Islet of Langerhans (tissue), 1 donor: Measurements from ENCODE around the gene ANKMY1.

ENCODE experiments used
- FAIRE-seq: peaks from one replicate; lab custom pipeline; 2011; peaks lifted over from hg19 to GRCh38; lab: Jason Lieb, UNC

ANKMY1 gene

DNA sequence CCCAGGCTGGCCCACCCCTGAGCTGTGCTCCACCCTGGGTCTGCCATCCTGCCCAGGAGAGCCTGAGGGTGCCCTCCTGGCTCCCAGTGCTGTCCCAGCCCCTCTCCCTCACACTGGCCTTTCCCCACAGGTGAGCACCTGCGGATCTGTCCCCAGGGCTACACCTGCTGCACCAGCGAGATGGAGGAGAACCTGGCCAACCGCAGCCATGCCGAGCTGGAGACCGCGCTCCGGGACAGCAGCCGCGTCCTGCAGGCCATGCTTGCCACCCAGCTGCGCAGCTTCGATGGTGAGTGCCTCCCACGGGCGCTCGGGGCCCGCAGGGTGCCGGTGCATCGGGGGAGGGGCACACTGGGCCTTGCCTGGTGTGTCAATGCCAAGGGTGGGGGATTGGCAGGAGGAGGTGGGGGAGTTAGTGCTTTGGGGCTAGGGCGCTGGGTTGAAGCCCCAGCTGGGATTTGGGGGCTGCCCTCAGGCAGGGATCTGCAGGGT, 98.8 kb downstream of the ANKMY1 start:
- no peak for FAIRE-seq

DNA sequence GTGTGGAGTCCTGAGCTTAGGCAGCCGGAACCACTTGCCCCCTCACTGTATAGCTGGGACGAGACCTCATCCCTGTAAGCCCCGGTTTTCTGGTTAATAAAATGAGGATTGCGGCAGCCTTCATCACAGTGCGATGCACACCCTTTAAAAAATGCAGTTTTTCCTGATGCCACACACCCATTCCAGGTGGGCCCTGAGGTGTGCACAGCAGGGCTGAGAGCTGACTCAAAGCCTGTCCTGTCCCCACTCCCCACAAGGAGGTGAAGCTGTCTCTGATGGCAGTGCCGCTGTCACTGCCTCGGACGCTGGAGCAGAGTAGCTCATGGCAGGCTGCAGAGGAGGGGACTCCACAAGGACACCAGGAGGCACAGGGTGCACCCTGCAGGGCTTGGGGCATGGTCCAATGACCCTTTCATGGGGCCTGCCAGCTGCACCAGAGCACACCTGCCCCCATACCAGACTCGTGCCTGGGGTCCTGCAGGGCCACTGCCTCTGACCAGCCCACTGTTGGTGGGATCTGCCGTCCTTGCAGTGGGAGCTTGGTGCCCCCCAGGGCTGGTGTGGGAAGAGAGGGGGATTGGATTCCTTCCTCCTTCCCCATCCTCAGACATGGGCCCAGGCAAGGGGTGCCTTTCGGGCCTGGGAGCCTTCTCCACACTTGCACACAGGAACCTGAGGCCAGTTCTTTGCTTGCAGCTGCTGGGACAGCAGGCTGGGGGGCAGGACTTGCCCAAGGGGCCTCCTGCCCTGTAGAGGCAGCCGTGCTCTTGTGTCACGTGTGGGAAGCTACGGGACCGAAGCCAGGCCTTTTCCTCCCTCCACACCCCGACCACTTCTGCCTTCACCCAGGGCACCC, 99.5 kb downstream of the ANKMY1 start:
- no peak for FAIRE-seq

DNA sequence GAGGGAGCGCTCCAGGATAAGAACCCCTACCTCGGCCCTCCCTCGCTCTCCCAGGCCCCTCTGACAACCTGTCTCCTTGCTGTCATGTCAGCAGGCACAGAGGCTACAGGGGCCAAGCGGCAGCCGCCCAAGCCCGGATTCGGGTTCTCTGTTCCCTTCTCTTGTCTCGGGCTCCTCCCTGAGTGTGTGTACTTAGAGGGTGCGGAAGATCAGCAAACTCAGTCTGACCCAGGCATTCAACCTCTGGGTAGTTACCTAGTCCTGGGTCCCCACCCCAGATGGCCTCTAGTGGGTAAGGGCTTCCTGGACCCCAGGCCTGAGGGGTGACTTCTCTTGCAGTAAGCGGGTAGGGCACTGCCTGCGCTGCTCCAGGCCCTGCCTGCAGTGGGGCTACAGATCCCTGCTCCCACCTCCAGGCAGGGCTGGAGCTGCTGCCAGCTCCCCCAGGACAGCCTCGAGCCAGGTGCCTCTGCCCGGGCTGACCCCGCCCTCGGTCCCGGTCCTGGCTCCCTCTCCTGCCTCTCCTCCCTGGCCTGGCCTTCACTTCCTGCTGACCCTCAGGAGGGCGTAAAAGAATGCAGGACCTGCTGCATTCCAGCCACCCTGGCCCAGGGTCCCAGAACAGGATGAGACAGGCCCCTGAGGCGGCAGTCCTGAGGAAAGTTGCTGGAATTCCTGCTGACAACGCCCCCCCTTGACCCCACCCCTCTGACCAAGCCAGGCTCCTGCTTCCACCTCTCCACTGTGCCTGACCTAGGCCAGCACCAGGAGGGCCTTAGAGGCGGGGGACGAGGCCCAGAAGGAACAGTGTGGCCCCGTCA, 100.4 kb downstream of the ANKMY1 start:
- FAIRE-seq: no peak

DNA sequence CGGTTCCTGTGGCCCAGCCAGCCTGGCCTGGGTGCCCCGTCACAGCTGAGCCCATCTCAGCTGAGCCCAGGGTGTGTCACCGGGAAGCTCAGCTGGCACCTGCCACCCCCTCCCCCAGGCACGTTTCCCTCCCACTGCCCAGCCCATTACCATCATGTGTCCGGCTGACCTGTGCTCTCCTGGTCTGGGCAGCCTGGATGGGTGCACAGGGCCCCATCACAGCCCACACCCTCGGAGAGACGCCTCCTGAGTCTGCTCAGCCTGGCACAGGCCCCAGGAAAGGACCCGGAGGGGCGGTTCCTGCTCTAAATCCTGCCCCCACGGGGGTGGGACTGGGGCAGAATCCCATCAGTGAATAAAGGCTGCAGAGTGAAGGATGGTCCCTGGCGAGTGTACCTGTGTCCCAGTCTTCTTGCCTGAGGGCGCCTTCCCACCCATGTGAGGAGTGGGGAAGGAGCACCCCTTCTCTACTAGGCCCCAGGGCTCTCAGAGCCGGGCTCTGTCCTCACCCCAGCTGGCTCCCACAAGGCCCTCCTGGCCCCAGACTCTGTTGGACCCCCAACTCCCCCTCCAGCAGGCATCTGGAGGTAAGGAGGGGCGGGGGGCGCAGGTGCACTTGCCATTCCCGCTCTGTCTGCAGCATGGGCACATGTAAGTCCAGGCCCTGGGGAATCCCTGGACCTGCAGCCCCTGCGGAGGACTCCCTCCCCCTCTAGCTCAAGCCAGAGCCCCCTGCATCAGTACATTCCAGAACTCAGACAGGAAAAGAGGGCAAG, 101.2 kb downstream of the ANKMY1 start:
- FAIRE-seq: no peak

DNA sequence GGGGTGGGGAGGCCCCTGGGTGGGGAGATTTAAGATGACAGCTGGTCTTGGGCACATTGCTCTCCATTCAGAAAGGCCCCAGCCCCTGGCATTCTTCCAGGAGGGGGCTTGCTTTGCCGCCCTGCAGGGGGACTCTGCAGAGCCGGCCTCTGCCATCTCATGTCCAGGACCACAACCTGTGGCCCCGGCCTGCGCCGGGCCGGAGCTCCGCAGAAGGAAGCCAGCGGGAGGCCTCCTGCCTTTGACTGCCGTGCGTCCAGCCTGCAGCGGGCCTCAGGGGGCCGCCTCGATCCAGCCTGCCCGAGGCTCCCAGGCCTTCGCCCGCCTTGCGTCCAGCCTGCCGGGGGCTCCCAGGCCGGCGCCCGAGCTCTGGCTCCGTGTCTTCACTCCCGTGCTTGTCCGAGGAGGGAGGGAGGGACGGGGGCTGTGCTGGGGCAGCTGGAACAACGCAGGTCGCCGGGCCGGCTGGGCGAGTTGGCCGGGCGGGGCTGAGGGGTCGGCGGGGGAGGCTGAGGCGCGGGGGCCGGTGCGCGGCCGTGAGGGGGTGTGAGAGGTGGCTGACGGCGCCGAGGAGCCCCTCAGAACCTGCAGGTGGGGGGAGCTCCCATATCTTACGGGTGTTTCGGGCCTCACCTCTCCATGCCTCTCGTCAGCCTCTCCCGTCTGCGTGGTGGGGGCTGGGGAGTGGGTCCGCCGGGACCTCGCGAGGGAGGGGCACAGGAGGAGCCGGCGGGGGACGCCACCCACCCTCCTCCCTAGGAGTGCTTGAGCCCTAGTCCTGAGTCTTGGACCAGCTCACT, 101.9 kb downstream of the ANKMY1 start:
- no peak for FAIRE-seq

DNA sequence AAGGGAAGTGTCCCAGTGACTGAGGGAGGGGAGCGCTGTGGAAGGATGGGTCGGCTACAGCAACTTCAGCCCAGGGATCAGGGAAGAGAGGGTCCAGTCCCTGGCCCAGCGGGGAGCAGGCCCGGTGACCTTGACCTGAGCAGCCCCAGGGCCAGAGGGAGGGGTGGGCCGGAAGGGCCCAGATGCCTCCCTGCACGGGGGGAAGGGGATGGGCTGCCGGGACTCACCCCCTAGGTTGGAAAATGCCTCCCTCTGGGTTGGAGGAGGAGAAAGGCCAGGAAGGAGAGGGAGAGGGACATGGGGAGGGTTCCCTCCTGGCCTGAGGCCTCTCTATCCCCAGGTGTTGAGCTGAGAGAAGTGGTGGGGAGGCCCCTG, 102.5 kb downstream of the ANKMY1 start:
- no peak for FAIRE-seq

DNA sequence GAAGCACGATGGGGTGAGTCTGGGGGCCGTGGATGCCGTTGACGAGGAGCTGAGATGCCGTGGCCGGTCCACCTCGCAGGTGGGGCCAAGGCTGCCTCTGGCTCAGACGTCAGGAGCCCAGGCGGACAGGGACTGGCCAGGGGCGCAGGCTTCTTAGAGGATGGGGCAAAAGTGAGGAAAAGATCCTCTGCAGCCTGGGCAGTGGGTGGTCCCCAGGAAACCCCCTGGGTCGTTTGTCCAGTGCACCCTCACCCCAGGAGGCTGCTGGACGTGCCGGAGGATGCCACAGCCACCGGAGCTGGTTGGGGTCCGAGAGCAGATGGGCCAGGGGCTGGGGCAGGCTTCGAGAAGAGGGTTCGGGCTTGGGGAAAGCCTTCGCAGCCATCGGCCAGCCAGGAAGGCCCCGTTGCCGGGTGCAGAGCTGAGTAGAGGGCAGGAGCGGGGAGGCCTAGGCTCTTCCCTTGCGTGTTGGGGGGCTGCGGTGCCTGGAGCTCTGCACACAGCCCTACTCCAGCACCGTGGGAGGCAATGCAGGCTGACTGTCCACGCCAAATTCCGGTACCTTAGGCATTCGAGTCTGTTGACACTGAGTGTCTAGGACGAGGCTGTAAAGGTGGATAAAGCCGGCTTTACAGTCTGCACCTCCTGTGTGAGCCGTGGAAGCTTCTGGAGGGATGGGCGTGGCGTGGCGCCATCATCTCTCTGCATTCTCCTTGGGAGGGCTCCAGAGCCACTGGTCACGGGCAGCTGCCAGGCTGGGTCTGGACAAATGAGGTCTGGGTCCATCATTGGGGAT, 103.5 kb downstream of the ANKMY1 start:
- FAIRE-seq: no peak

DNA sequence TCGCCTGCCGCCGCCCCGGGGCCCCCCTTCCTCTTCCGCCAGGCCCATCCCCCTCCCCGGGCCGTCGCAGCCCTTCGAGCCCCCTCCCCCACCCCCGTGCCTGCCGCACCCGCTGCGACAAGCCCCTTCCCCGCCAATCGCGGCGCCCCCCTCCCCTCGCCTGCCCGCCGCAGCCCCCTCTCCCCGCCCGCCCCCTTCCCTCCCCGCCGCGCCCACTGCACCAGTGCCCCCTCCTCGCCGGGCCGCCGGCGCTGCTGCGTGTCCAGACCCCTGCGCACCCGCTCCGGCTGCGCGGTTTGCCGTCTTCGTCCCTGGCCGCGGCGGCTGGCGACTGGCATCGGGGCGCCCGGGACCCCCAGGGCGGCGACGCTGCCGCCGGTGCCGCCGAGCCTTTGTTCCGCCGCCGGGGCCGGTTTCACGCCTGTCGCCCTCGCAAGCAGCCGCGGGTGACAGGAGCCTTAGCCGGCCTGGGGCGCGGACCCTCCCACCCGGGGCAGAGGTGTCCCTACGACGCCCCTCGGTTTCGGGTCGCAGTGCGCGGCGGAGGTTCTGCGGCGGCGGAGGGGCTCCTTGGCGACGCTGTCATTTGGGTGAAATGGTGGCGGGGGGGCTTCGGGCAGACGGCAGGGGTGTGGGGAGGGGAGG, 104.2 kb downstream of the ANKMY1 start:
- no peak for FAIRE-seq

DNA sequence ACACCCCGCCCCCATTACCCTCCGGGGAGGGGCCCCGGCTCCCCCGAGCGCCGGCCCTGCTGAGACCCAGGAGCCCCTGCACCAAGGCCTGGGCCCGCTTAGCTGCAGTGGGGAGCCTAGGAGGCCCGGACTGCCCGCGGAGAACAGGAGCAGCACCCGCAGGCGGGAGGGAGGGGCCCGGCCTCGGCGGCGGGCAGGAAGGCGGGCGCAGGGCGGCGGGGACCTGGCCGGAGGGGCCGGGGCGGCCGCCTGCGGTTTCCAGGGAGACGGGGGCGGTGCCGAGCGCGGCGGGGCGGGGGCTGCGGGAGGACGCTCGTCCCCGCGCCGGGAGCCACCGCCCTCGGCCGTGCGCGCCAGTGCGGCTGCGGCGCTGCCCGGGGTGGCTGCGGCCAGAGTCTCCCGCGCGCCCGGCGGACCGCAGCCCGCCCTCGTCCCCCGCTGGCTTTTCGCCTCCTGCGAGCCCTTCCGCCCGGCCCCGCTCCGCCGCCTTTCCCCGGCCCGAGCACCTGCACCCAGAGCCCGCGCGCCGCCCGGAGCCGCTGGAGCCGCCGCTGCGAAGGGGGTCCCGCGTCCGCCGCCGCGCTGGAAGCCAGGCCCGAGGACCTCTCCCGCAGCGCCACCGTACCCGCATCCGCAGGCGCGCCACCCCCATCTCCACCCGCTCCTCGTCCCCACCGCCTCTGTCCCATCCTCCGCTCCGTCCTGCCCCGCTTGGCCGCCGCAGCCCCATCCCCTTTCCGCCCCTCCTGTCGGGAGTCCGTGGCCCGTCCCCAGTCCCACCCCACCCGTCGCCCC, 105.1 kb downstream of the ANKMY1 start:
- no peak for FAIRE-seq

DNA sequence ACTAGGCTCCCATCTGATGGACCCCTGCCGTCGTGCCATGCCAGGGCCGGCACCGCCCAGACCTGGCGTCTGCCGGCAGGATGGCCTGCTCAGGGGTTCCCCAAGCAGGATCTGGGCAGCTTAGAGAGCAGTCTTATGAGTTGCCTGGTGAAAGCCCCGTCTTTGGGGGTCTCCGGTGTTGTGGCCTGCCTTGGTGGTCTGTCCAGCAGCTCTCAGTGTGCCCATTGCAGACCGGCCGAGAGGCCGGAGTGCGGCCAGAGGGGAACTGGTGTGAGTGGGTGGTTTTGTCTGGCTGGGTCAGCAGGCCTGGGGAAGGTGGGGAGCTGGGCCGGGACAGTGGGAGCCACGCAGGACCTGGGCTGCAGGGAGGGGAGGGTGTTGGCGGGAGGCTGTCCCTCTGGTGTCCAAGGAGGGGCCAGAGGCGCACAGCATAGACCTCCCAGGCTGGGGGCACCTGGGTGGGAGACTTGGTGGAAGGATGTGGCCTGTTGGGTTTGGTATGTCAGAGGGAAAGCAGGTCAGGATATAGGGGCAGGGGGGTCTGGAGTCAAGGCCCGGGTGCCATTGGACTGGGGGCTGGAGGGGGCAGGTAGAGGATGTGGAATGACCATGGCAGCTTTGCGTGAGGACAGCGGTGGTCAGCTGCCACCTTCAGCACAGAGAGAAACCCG, 105.9 kb downstream of the ANKMY1 start:
- FAIRE-seq: no peak

DNA sequence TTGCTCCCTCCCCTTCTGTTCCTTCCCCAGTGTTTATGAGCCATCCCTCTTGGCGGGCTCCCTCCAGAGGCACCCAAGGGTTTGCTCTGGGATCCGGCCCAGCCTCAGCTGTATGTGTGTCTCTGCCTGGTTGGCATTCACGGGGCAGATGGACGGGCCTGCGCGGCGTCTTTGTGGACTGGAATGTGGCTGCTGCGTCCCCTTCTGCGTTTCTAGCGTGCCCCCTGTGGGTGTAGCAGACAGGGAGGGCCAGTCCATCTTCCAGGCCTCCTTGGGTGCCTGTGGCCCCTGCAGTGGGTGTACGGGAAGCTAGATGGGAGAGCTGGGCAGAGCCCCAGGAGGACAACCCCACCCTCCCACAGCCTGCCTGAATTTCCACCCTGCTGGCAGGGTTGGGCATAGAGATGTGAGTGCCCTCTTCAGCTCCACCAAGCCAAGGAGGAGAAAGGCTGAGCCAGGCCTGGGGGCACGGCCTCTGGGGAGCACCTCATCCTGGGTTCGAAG, 106.6 kb downstream of the ANKMY1 start:
- FAIRE-seq: no peak

DNA sequence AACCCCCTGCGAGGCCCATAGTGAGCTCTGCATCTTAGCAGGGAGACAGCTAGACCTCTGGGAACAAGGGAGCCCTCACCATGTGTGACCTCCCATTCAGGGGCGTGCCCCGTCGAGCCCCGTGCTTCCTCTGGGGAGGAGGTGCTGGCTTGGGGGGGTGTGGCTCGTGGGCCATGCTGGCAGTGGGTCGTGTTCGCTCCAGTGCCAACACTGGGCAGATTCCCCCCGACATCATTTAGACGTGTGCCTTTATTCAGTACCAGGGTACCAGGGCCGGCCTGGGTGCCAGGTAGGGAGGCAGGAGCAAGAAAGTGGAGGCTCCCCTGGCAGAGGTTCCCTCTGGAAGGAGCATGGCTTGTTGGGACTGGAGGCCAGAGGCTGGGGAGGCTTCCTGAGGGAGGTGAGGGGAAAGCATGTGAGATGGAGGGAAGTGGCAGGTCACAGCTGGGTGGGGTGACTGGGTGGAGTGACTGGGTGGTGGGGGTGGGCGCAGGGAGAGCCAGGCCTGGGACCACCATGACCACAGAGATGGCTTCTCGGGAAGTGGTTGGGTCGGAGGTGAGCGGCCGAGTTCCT, 107.2 kb downstream of the ANKMY1 start:
- FAIRE-seq: no peak

DNA sequence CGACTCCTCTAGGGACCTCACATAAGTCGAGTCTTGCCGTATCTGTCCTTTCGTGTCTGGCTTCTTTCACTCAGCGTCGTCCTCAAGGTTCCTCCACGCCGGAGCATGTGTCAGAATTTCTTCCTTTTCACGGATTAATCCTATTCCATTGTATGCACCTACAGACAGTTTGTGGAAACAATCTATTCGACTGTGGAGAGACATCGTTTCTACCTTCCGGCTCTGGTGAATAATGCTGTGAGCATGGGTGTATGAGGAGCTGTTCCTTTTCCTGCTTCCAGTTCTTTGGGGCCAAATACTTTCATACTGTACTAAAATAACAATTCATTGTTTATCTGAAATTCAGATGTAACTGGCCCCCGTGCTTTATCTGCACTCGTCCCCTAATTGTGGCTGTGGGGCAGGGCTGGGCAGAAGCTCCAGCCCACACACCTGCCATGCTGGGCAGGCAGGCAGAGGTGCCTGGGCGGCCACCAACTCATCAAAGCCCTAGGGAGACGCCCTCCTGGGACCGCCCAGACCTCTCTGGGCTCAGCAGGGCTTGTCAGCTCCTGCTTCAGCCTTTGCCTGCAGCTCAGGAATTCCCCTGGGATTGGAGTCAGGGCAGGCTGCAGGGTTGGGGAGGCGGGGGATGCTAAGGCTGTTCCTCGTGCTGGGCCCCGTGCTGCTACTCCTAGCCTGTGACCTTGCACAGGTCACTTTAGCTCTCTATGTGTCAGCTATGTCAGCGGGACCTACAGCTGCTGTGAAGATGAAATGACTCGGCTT, 107.8 kb downstream of the ANKMY1 start:
- no peak for FAIRE-seq

DNA sequence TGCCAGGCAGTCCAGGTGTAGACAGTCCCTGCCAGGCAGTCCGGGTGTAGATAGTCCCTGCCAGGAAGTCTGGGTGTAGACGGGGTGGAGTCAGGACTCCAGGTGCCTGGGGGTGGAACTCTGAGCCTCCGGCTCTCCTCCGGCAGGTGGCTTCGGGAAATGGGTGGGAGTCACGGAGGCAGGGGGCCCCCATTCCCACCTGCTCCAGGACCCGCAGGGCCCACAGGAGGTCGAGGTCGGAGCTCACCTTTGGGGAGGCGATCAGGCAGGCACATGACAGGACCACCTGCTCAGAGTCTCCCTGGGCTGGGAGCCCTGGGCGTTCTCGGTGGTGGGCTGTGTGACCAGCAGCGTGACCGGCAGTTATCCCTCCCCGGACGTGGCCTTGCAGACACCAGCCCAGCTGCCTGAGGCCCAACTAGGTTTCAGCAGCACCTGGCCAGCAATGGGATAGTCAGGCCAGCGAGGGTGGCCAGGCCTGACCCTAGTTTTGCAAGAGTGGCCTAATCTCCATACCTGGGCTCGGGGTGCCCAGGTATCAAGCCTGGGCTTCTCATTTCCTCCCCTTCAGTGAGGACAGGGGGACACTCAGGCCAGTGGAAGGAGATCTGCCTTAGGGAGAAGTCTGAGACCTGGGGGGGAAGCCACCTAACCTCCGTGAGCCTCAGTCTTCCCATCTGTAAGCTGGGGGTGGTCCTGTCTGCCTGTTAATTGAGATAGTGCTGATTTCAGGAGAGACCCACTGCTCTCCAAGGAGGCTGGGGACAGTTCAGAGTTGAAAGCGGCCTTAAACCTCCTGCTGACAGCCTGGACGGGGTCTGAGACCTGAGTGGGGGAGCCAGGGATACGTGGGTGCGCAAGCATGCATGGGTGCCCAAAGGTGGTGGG, 109.2 kb downstream of the ANKMY1 start:
- no peak for FAIRE-seq

DNA sequence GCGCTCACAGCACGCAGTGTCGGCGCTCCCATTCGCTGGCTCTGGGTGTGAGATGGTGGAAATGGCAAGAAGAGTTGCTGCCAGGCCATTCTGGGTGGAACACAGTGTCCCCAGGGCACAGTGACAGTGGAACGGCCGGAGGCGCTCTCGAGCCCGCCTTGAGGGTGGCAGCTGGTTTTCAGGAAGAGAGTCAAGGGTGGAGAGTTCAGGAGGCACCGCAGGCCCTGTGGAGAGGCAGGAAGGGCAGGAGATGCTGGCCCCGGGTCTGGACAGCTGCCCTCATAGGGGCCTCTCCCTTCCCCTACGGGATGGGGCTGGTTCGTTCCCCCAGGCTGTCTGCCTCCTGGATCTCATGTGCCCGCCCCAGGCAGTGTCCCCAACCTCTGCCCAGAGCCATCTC, 109.9 kb downstream of the ANKMY1 start:
- no peak for FAIRE-seq

DNA sequence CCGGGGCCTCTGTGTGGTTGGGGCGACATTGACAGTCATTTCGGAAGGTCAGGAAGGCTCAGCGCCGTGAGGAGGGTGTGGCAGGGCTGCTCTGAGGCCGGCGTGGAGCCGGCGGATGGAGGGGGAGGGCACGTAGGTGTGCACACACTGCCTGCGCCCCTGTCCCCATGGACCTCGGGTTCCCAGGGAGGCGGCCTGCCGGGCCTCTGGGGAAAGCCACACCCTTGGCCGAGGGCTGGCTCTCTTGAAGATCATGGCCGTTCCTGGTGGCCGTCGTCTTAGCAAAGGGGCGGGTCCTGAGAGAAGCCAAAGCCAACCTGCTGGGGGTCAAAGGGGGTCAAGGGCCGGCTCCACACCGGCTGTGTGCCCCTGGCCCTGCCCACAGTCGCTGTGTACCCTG, 110.5 kb downstream of the ANKMY1 start:
- FAIRE-seq: no peak
